Measurements from ENCODE around the gene CLHC1.
"Not testable (repeated sequence)": the region's sequence is repeated elsewhere in the genome, so short reads cannot be mapped to it uniquely, and the experiment has no call there.

Gene CLHC1

GRCh38 chr2:55153584-55154299 is 78.4 kb downstream of the CLHC1 start:
- no peak for DNase-seq (ENCODE audit: low spot score)

GRCh38 chr2:55152475-55153412 is 79.3 kb downstream of the CLHC1 start:
- DNase-seq (ENCODE audit: low spot score) = no peak

- no peak for DNase-seq (ENCODE audit: low spot score)
Measured at GRCh38 chr2:55151733-55152433, 80.2 kb downstream of the CLHC1 start.

- no peak for DNase-seq (ENCODE audit: low spot score)
Measured at GRCh38 chr2:55150834-55151233, 81.3 kb downstream of the CLHC1 start.

- no peak for DNase-seq (ENCODE audit: low spot score)
Measured at GRCh38 chr2:55148269-55148668, 83.8 kb downstream of the CLHC1 start.

DNA sequence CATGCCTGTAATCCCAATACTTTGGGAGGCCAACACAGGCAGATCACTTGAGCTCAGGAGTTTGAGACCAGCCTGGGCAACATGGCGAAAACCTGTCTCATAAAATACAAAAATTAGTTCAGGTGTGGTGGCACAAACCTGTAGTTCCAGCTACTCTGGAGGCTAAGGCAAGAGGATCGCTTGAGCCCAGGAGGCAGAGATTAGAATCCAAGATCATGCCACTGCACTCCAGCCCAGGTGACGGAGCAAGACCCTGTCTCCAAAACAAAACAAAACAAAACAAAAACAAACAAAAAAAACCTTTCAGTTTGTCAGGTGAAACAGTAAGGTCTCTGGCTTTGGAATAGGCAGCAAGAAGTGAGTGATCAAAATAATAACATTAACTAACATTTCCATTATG is 84.6 kb downstream of the CLHC1 start:
- no peak for DNase-seq (ENCODE audit: low spot score)

DNA sequence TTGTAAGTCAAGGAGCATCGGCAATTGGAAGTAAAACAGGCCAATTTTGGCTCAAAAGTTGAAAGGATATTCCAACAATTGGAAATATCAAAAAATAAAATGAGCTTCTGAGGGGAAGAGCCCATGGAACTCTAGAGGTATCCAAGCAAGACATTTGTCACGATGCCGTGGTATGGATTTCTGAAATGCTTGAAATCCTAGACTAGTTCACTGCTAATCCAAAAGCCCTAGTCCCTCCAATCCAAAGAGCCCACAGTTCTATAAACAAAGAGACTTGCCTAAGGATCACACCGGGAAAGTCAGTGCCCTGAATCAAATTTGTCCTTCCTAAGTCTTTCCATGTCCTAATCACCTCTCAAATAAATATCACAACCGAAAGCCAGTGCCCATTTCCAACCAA is 85.1 kb downstream of the CLHC1 start:
- no peak for DNase-seq (ENCODE audit: low spot score)

DNA sequence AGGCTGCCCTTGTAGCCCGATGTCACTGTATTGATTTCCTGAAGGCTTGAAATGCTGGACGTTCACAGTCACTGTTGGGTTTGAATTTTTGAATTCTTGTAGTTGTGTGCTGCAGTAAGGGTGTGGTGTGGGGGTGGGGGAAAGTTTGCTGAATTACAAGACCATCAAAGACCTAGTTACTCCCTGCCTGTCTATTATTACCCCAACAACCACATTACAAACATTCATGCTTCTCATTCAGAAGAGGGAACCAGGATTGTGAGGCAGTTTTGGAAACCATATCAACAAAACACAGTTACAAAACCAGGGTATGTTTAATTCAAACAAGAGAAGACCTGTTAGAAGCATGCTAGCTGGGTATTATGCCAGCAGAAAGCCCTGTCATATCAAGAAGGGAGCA is 85.8 kb downstream of the CLHC1 start:
- no peak for DNase-seq (ENCODE audit: low spot score)

- no peak for DNase-seq (ENCODE audit: low spot score)
Measured at GRCh38 chr2:55144922-55145820, 86.9 kb downstream of the CLHC1 start.

DNA sequence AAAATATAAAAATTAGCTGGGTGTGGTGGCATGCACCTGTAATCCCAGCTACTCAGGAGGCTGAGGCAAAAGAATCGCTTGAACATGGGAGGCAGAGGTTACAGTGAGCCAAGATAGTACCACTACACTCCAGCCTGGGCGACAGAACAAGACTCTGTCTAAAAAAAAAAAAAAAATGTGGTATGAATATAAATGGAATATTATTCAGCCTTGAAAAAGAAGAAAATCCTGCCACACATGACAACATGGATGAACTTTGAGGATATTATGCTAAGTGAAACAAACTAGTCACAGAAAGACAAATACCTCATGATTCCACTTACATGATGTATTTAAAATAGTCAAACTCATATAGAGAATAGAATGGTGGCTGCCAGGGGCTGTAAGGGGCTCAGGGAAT is 88.4 kb downstream of the CLHC1 start:
- DNase-seq (ENCODE audit: low spot score) = not testable (repeated sequence)

- no peak for DNase-seq (ENCODE audit: low spot score)
Measured at GRCh38 chr2:55142518-55142917, 89.6 kb downstream of the CLHC1 start.

DNA sequence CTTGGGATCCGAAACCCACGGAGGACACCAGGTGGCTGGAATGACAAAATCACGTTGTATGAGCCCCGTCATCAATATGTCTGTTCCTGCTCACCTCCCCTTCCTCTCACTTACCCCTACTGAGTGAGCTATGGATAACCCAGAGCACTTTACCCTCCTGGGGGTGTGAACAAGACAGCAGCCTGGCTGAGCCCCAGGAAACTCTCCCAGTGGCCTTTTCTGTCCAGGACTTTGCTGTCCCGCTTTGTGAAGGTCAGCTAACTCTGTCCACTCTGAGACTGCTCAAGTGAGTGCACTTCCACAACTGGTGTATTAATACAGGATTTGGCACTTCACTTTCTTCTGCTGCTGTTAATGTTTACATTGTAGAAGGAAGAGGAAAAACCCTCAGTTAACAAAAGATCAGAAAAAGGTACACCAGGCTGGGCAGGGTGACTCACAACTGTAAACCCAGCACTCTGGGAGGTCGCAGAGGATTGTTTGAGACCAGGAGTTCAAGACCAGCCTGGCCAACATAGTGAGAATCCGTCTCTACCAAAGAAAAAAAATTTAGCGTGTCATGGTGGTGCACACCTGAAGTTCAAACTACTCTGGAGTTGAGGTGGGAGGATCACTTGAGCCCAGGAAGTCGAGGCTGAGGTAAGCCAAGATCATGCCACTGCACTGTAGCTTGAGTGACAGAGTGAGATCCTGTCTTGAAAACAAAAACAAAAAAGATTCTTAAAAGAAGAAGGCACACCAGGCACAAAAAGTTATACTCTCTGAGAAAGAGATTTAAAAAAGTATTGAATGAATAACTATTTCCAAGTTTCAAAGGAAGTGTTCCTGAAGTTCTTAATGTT is 90.3 kb downstream of the CLHC1 start:
- DNase-seq (ENCODE audit: low spot score) = no peak

GRCh38 chr2:55140316-55141219 is 91.5 kb downstream of the CLHC1 start:
- no peak for DNase-seq (ENCODE audit: low spot score)

DNA sequence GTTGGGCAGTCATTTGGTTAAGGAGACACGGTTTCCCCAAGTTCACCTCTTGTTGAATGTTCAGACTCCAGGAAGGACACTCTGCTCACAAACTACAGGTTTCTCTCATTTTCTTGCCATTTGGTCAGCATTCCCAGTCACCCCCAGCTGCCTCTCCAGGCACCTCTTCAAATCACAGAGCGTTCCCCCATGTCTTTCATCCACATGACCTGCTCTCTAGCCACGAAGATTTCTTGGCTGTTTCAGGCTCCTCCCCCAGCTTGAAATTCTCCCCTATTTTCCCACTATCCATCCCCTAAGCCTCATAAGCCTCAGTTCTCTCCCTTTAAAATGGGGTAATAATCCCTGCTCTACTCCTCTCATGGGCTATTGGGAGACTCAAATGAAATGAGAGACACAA is 92.8 kb downstream of the CLHC1 start:
- DNase-seq (ENCODE audit: low spot score) = no peak

DNA sequence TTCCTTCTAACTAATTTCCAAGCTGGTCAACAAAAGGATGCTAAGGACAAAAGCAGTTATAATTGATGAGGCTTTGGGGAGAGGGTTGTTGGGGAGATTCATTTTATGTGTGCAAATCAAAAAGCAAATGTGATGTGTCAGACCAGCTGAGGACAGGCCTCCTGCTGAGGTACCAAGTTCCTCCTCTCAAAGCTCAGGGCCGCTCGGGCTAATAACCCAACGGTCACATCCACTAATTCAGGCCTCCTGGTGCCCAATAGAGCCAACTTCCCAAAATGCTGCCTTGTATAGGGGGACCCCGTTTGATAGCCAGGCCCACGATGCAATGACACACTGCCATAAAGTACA is 93.2 kb downstream of the CLHC1 start:
- DNase-seq (ENCODE audit: low spot score) = no peak

GRCh38 chr2:55138014-55138881 is 93.8 kb downstream of the CLHC1 start:
- no peak for DNase-seq (ENCODE audit: low spot score)

DNA sequence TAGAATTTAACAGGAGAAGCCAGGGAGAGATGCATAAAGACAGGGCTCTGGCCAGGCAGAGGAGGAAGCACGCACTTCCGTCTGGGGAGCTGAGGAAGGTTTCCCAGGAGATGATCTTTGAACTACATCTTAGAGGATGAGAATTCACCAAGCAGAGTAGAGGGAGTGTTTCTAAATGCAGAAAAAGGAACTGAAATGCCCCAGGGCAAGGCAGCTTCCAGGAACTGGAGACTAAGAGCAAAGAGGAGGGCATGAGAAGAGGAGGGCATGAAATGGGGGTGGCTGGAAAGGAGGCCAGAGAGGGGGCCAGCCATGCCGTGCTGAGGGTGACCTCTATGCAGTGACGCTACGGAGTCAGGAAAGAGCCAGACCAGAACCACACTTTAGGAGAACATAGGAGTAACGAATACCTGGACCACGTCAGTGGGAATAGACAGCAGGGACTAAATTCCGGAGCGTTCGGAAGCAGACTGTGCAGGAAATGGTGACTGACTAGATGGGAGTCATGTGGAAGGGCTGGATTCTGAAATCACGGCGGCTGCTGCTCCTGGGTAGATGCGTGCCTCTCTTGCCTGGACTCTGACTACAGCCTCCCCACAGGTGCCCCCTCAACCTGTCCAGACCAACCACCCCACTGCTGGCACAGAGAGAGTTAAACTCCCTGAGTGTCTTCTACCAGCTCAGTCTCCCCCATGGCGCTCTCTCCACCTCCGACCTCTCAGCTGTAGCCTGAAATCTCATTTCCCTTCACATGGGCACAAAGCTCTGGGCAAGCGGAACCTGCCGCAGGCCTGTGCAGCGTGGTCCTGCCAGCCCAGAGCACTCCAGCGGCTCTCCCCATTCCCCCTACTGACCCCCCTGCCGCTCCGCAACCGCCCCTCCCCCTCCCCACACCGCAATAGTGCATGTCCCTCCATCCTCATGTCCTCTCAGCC is 94.8 kb downstream of the CLHC1 start:
- DNase-seq (ENCODE audit: low spot score) = no peak

DNA sequence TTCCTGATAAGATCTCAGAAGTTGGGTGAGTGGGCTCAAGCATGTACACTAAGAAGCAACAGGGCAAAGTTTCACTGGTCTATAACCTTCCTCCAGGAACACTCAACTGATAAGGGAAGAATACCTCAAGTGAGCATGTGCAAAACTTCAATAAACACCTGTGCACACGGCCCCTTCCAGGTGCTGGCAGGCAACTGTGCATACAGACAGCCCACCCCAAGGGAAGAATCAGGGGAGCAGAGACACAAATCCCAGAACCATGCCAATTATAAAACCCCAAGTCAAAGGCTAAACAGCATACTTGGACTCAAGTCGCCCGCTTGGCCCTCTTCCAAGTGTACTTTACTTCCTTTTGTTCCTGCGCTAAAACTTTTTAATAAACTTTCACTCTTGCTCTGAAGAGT is 96.0 kb downstream of the CLHC1 start:
- no peak for DNase-seq (ENCODE audit: low spot score)
